Astrocyte (in vitro differentiated cells and primary cell): ENCODE results near the gene GAR1. TPM values are rescaled to one million over a fixed set of nuclear protein-coding genes. Genes with fewer than 3 reads are reported as not detected.

Experiments
- DNase-seq: peaks from one replicate; pipeline ENCODE4 v3.0.0-alpha.2; 2010; ENCODE audit warnings: low read depth
- FAIRE-seq: peaks from 2 replicates; lab custom pipeline; 2011; peaks lifted over from hg19 to GRCh38; lab: Jason Lieb, UNC
- H2AFZ ChIP-seq: 2 replicates; pipeline ENCODE4 v1.6.0; 2012; ENCODE audit warnings: low read depth, low read length, inconsistent platforms
- H3K27ac ChIP-seq: 2 replicates; pipeline ENCODE4 v1.5.1; 2011; ENCODE audit warnings: low read depth, low read length, inconsistent platforms
- H3K27me3 ChIP-seq: 2 replicates; pipeline ENCODE4 v1.6.0; 2011; ENCODE audit warnings: low read length, inconsistent platforms; ENCODE audit not compliant: insufficient read depth
- H3K36me3 ChIP-seq: 2 replicates; pipeline ENCODE4 v1.5.1; 2011; ENCODE audit warnings: low read length, inconsistent platforms; ENCODE audit not compliant: insufficient read depth
- H3K4me1 ChIP-seq: 2 replicates; pipeline ENCODE4 v1.5.1; 2011; ENCODE audit warnings: low read length, inconsistent platforms; ENCODE audit not compliant: insufficient read depth
- H3K4me2 ChIP-seq: 2 replicates; pipeline ENCODE4 v1.6.0; 2012; ENCODE audit warnings: low read length, inconsistent platforms
- H3K4me3 ChIP-seq: 2 replicates; pipeline ENCODE4 v1.5.1; 2011; ENCODE audit warnings: low read depth, mild to moderate bottlenecking, low read length, inconsistent platforms; ENCODE audit not compliant: insufficient read depth
- H3K79me2 ChIP-seq: 2 replicates; pipeline ENCODE4 v1.6.0; 2012; ENCODE audit warnings: mild to moderate bottlenecking, low read length, inconsistent platforms; ENCODE audit not compliant: insufficient read depth
- H3K9ac ChIP-seq: 2 replicates; pipeline ENCODE4 v1.6.0; 2012; ENCODE audit warnings: mild to moderate bottlenecking, low read length, inconsistent platforms
- H3K9me3 ChIP-seq: 2 replicates; pipeline ENCODE4 v1.5.1; 2012; ENCODE audit warnings: low read depth, mild to moderate bottlenecking, low read length, inconsistent platforms; ENCODE audit not compliant: insufficient read depth
- H4K20me1 ChIP-seq: 2 replicates; pipeline ENCODE4 v1.6.0; 2012; ENCODE audit warnings: low read length, inconsistent platforms; ENCODE audit not compliant: insufficient read depth
- H3K27ac Mint-ChIP-seq: one replicate; pipeline ENCODE4 v1.8.0; 2021; ENCODE audit warnings: mild to moderate bottlenecking, mixed read lengths; ENCODE audit not compliant: unreplicated experiment
- H3K27me3 Mint-ChIP-seq: one replicate; pipeline ENCODE4 v1.8.0; 2021; ENCODE audit warnings: low read depth, mixed read lengths; ENCODE audit not compliant: unreplicated experiment
- H3K36me3 Mint-ChIP-seq: one replicate; pipeline ENCODE4 v1.8.0; 2021; ENCODE audit warnings: low read depth, mixed read lengths; ENCODE audit not compliant: unreplicated experiment
- H3K4me1 Mint-ChIP-seq: one replicate; pipeline ENCODE4 v1.8.0; 2021; ENCODE audit warnings: low read depth, mixed read lengths; ENCODE audit not compliant: unreplicated experiment
- H3K4me3 Mint-ChIP-seq: one replicate; pipeline ENCODE4 v1.8.0; 2021; ENCODE audit warnings: mild to moderate bottlenecking, moderate library complexity, mixed read lengths; ENCODE audit not compliant: unreplicated experiment
- H3K9me3 Mint-ChIP-seq: one replicate; pipeline ENCODE4 v1.8.0; 2021; ENCODE audit warnings: mild to moderate bottlenecking, mixed read lengths; ENCODE audit not compliant: unreplicated experiment
- CTCF ChIP-seq: IDR thresholded peaks from 2 replicates; pipeline ENCODE4 v1.5.1; 2011; ENCODE audit warnings: low read depth, mild to moderate bottlenecking, inconsistent platforms, low read length, moderate library complexity; ENCODE audit not compliant: insufficient read depth
- EZH2 ChIP-seq: IDR thresholded peaks from 2 replicates; pipeline ENCODE4 v1.6.1; 2012; ENCODE audit warnings: mild to moderate bottlenecking, low read length, inconsistent platforms; ENCODE audit not compliant: insufficient read depth
- total RNA-seq: library from RNA; stranded (reverse); gene quantifications from 2 replicates; pipeline ENCODE4 v1.2.1, GENCODE V29; 2021

The GAR1 gene
- total RNA-seq, 1 donor from 2014 or later, result 26.5 TPM

- peaks cover 2% of the 10 kb centered on the region for H3K27me3 ChIP-seq
- DNase-seq (no peak), FAIRE-seq (no peak)
- H3K27ac ChIP-seq, result no peak overlapping the region
- no peak overlapping the region for H3K4me2 ChIP-seq
- no peak overlapping the region for H3K9ac ChIP-seq
- H3K9me3 Mint-ChIP-seq, result peaks cover 3% of the 10 kb centered on the region
- no peaks in the 10 kb centered on the region for H3K36me3 Mint-ChIP-seq
- H3K79me2 ChIP-seq, result no peaks in the 10 kb centered on the region
- H4K20me1 ChIP-seq, result no peaks in the 10 kb centered on the region
- H3K27me3 Mint-ChIP-seq, result peaks cover 2% of the 10 kb centered on the region
- no peaks in the 10 kb centered on the region for H3K4me1 Mint-ChIP-seq
- H3K9me3 ChIP-seq, result no peaks in the 10 kb centered on the region
- H3K4me3 Mint-ChIP-seq, result no peak overlapping the region
- H3K36me3 ChIP-seq, result no peaks in the 10 kb centered on the region
- no peak overlapping the region for H3K4me3 ChIP-seq
- no peaks in the 10 kb centered on the region for H3K4me1 ChIP-seq
- H2AFZ ChIP-seq, result no peak overlapping the region
- no peak overlapping the region for H3K27ac Mint-ChIP-seq
- TF ChIP-seq EZH2, result no peak
- no peak for TF ChIP-seq CTCF
Observed at GRCh38 chr4:109787807-109788206, 27.8 kb upstream of the GAR1 start.

GRCh38 chr4:109795059-109795458, 20.5 kb upstream of the GAR1 start:
- Mint-ChIP-seq H3K27me3 (peaks cover 2% of the 10 kb centered on the region), H3K9me3 (peaks cover 7% of the 10 kb centered on the region), H3K4me3 (no peak overlapping the region), H3K27ac (no peak overlapping the region), H3K36me3 (no peaks in the 10 kb centered on the region), H3K4me1 (no peaks in the 10 kb centered on the region)
- TF ChIP-seq CTCF, result no peak
- FAIRE-seq (no peak), DNase-seq (no peak)
- H2AFZ ChIP-seq, result no peak overlapping the region
- H3K9me3 ChIP-seq, result no peaks in the 10 kb centered on the region
- no peaks in the 10 kb centered on the region for H4K20me1 ChIP-seq
- no peak overlapping the region for H3K9ac ChIP-seq
- H3K27ac ChIP-seq, result no peak overlapping the region
- H3K36me3 ChIP-seq, result no peaks in the 10 kb centered on the region
- no peaks in the 10 kb centered on the region for H3K79me2 ChIP-seq
- H3K27me3 ChIP-seq, result no peaks in the 10 kb centered on the region
- H3K4me3 ChIP-seq, result no peak overlapping the region
- no peaks in the 10 kb centered on the region for H3K4me1 ChIP-seq
- H3K4me2 ChIP-seq, result no peak overlapping the region

GRCh38 chr4:109798866-109799265, 16.7 kb upstream of the GAR1 start:
- no peak for FAIRE-seq
- Mint-ChIP-seq H3K27me3 (no peaks in the 10 kb centered on the region), H3K36me3 (no peaks in the 10 kb centered on the region), H3K27ac (no peak overlapping the region), H3K4me3 (no peak overlapping the region), H3K4me1 (no peaks in the 10 kb centered on the region), H3K9me3 (peaks cover 7% of the 10 kb centered on the region)
- Histone ChIP-seq H3K79me2 (no peaks in the 10 kb centered on the region), H4K20me1 (no peaks in the 10 kb centered on the region), H3K27ac (no peak overlapping the region), H3K4me1 (peaks cover 5% of the 10 kb centered on the region), H3K9ac (no peak overlapping the region), H3K27me3 (no peaks in the 10 kb centered on the region), H2AFZ (no peak overlapping the region), H3K36me3 (no peaks in the 10 kb centered on the region), H3K4me2 (no peak overlapping the region), H3K9me3 (no peaks in the 10 kb centered on the region), H3K4me3 (no peak overlapping the region)
- no peak for TF ChIP-seq CTCF
- DNase-seq, result no peak
